ENCODE results near the gene ZNF236. TPM values are rescaled to one million over a fixed set of nuclear protein-coding genes. Genes with fewer than 3 reads are reported as not detected.
"Not testable (repeated sequence)": the region's sequence is repeated elsewhere in the genome, so short reads cannot be mapped to it uniquely, and the experiment has no call there.

Gene ZNF236
- polyA plus RNA-seq, 1 donor from 2014 or later = 10.8 TPM

DNA sequence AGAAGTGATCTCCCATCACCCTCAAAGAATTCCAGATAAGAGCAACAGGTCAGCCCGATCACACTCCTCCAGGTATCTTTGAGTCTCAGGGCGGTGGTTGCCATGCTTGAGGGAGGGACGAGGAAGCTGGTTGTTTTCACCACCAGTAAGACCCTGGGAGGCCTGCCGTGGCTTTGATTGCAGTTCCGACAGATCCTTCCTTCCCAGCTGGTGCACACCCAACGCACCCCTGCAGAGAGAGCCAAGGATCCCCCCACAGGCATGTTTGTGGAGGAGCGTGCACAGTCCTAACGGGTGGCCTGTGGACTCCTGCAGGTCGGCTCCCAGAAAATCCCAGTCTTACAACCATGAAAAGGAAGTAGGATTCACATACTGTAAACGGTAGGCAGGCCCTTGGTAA is 13.8 kb upstream of the ZNF236 start:
- Mint-ChIP-seq H3K4me1 (peaks cover 9 to 11% (median 11%) of the 10 kb centered on the region in 3 donors), H3K27me3 (no peaks in the 10 kb centered on the region), H3K4me3 (no peak overlapping the region), H3K36me3 (peaks cover 5% of the 10 kb centered on the region), H3K9me3 (no peaks in the 10 kb centered on the region), H3K27ac (peak overlapping the region in 1 of 3 donors; percentile 50)

DNA sequence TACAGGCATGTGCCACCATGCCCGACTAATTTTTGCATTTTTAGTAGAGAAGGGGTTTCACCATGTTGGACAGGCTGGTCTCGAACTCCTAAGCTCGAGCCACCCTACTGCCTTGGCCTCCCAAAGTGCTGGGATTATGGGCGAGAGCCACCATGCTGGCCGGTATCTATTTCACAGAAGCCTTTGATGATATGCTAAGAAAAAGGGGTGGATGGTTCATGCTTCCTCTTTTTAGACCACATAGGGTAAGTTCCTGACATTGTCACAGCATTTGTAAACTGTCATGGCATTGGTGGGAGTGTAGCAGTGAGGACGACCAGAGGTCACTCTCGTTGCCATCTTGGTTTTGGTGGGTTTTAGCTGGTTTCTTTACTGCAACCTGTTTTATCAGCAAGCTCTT is 10.8 kb upstream of the ZNF236 start:
- H3K36me3 Mint-ChIP-seq, H3K27ac Mint-ChIP-seq, H3K4me1 Mint-ChIP-seq, H3K27me3 Mint-ChIP-seq, H3K9me3 Mint-ChIP-seq: not testable (repeated sequence)
- peak overlapping the region in 1 of 4 donors; percentile 53 for H3K4me3 Mint-ChIP-seq

GRCh38 chr18:76814256-76814655 is 8.1 kb upstream of the ZNF236 start:
- no peak overlapping the region for H3K27ac Mint-ChIP-seq
- H3K4me3 Mint-ChIP-seq = no peak overlapping the region
- peaks cover 6% of the 10 kb centered on the region for H3K36me3 Mint-ChIP-seq
- H3K27me3 Mint-ChIP-seq = no peaks in the 10 kb centered on the region
- H3K9me3 Mint-ChIP-seq = no peaks in the 10 kb centered on the region
- peaks cover 11 to 19% (median 12%) of the 10 kb centered on the region in 3 donors for H3K4me1 Mint-ChIP-seq

- Mint-ChIP-seq H3K4me1 (peaks cover 22 to 29% (median 24%) of the 10 kb centered on the region in 3 donors), H3K9me3 (no peaks in the 10 kb centered on the region), H3K27me3 (no peaks in the 10 kb centered on the region), H3K27ac (peak overlapping the region in 1 of 3 donors; percentile 67), H3K36me3 (peaks cover 6% of the 10 kb centered on the region), H3K4me3 (no peak overlapping the region)
These were observed 6.2 kb upstream of the ZNF236 start for GRCh38 chr18:76816127-76816526.

DNA sequence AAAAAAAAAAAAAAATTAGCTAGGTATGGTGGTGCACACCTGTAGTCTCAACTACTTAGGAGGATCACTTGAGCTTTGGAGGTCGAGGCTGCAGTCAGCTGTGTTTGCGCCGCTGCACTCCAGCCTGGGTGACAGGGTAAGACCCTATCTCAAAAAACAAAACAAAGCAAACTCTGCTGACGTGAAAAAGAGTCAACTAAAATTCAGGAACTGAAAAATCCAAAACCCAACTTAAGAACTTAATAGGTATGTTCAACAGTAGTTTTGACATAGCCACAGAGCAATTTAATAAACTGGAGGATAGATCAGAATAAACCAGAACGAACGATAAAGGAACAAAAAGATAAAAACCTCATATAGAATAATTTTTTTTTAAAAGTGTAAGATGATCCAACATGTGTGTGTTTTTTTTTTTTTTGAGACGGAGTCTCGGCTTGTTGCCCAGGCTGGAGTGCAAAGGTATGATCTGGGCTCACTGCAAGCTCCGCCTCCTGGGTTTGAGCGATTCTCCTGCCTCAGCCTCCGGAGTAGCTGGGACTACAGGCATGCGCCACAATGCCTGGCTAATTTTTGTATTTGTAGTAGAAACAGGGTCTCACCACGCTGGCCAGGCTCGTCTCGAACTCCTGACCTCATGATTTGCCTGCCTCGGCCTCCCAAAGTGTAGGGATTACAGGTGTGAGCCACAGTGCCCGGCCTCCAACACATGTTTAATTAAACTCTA is 4.3 kb upstream of the ZNF236 start:
- peaks cover 17 to 23% (median 20%) of the 10 kb centered on the region in 3 donors for H3K4me1 Mint-ChIP-seq
- H3K4me3 Mint-ChIP-seq = peak overlapping the region in 1 of 4 donors; percentile 23
- no peaks in the 10 kb centered on the region for H3K27me3 Mint-ChIP-seq
- no peak overlapping the region for H3K27ac Mint-ChIP-seq
- no peaks in the 10 kb centered on the region for H3K9me3 Mint-ChIP-seq
- peaks cover 3% of the 10 kb centered on the region for H3K36me3 Mint-ChIP-seq

- Mint-ChIP-seq H3K36me3 (no peaks in the 10 kb centered on the region), H3K27me3 (no peaks in the 10 kb centered on the region), H3K9me3 (no peaks in the 10 kb centered on the region), H3K4me1 (peaks cover 23 to 33% (median 32%) of the 10 kb centered on the region in 3 donors), H3K4me3 (peak overlapping the region; percentile 85 to 97 (median 94)), H3K27ac (peak overlapping the region in 2 of 3 donors; percentile 69 to 98)
These were observed 2.8 kb upstream of the ZNF236 start for GRCh38 chr18:76819411-76820136.

DNA sequence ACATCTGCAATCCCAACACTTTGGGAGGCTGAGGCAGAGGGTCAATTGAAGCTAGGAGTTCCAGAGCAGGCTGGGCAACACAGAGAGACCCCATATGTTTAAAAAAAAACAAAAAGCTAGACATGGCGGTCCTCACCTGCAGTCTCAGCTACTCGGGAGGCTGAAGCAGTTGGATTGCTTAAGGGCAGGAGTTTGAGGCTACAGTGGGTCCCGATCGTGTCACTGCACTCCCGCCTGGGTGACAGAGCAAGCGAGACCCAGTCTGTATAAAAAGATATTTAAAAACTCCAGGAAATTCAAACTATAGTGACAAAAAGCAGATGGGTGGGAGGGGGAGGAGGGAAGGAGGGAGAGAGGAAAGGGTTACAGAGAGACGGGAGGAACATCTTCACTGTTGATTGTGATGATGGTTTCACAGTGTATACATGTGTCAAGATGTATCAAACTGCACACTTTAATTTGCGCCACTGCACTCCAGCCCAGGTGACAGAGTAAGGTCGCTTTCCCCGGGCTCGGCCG is 942 bp upstream of the ZNF236 start:
- Mint-ChIP-seq H3K27me3 (no peaks in the 10 kb centered on the region), H3K9me3 (no peaks in the 10 kb centered on the region), H3K36me3 (no peaks in the 10 kb centered on the region), H3K4me3 (peak overlapping the region; percentile 85 to 97 (median 94)), H3K4me1 (peaks cover 30 to 43% (median 41%) of the 10 kb centered on the region in 3 donors), H3K27ac (peak overlapping the region; percentile 69 to 98 (median 98))

DNA sequence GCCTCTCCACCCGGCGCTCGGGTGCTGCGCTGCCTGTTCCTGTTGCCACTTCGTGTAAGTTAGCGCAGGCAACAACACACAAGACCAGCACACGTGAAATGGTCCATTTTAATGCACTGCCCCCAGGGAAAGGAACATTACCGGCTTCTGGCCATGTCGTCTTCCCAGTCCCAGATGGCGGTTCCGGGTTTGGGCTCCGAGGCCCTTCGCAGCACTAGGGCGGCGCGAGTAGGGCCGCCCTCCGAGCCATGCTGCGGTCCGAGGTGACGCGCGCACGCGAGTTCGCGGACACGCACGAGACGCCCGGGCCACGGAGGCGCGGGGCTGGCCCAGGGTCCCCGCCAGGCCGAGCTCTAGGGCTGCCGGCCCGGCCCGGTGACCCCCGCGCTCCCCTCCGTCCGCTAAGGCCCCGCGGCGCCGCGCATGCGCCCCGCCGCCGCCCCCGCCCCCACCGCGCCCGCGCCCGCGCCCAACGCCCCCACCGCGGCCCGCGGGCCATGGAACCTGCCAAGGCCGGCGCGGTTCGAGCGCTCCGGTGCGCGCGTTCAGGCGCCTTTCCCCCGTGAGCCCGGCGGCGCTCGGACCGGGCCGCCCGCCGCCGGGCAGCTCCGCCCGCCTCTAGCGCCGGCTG is 367 bp upstream of the ZNF236 start:
- Mint-ChIP-seq H3K27me3 (no peaks in the 10 kb centered on the region), H3K27ac (peak overlapping the region; percentile 69 to 98 (median 98)), H3K4me3 (peak overlapping the region; percentile 85 to 97 (median 94)), H3K4me1 (peaks cover 30 to 43% (median 38%) of the 10 kb centered on the region in 3 donors), H3K36me3 (no peaks in the 10 kb centered on the region), H3K9me3 (no peaks in the 10 kb centered on the region)

GRCh38 chr18:76823161-76823538 is 793 bp downstream of the ZNF236 start:
- no peaks in the 10 kb centered on the region for H3K27me3 Mint-ChIP-seq
- no peaks in the 10 kb centered on the region for H3K36me3 Mint-ChIP-seq
- no peaks in the 10 kb centered on the region for H3K9me3 Mint-ChIP-seq
- H3K27ac Mint-ChIP-seq = peak overlapping the region; percentile 94 to 98 (median 97)
- H3K4me1 Mint-ChIP-seq = peaks cover 27 to 48% (median 46%) of the 10 kb centered on the region in 3 donors
- peak overlapping the region; percentile 80 to 94 (median 89) for H3K4me3 Mint-ChIP-seq

- Mint-ChIP-seq H3K36me3 (no peaks in the 10 kb centered on the region), H3K4me3 (peak overlapping the region; percentile 80 to 94 (median 89)), H3K9me3 (no peaks in the 10 kb centered on the region), H3K27me3 (no peaks in the 10 kb centered on the region), H3K4me1 (peaks cover 29 to 48% (median 42%) of the 10 kb centered on the region in 3 donors), H3K27ac (peak overlapping the region; percentile 94 to 98 (median 97))
These were observed 1.2 kb downstream of the ZNF236 start for GRCh38 chr18:76823587-76824011.

GRCh38 chr18:76824145-76824676 is 1.9 kb downstream of the ZNF236 start:
- H3K27me3 Mint-ChIP-seq = no peaks in the 10 kb centered on the region
- peaks cover 27 to 52% (median 39%) of the 10 kb centered on the region in 3 donors for H3K4me1 Mint-ChIP-seq
- H3K27ac Mint-ChIP-seq = peak overlapping the region; percentile 94 to 98 (median 97)
- H3K9me3 Mint-ChIP-seq = no peaks in the 10 kb centered on the region
- peak overlapping the region; percentile 80 to 94 (median 89) for H3K4me3 Mint-ChIP-seq
- no peaks in the 10 kb centered on the region for H3K36me3 Mint-ChIP-seq

- Mint-ChIP-seq H3K4me3 (peak overlapping the region; percentile 22 to 85 (median 66)), H3K27ac (peak overlapping the region; percentile 94 to 98 (median 97)), H3K9me3 (no peaks in the 10 kb centered on the region), H3K27me3 (no peaks in the 10 kb centered on the region), H3K4me1 (peaks cover 28 to 50% (median 38%) of the 10 kb centered on the region in 3 donors), H3K36me3 (no peaks in the 10 kb centered on the region)
These were observed 2.4 kb downstream of the ZNF236 start for GRCh38 chr18:76824754-76825153.

DNA sequence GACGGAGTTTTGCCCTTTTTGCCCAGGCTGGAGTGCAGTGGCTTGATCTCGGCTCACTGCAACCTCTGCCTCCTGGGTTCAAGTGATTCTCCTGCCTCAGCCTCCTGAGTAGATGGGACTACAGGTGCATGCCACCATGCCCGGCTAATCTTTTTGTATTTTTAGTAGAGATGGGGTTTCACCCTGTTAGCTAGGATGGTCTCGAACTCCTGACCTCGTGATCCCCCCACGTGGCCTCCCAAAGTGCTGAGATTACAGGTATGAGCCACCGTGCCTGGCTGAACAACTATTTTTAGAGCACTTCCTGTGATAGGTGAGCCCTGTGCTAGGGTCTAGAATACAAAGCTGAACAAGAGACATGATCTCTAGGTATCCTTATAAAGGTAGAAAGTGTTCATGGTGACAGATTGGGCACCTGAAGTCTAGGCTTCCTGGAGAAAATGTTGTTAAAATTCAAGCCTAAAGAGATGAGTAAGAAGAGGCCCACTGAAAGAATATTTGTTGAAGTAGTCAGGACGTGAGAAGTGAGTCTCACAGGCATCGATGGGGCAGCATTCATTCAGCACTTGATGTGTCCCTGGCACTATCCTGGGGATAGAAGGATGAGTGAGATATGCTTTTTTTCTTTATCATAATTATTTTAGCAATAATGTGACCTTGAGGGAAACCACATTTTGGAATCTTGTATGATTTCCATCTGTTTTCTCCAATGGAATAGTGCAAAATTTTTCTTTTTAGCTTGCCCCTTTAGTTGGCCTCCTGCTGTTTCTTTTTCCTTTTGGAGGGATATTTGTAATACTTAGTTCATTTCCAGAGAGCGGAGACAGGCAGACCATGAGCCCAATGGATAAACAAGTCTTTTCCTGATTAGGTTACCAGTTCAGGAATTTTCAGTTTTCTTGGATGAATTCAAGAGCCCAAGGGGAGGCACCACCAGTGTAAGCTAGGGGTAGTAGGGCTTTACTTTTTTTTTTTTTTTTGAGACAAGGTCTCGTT is 5.1 kb downstream of the ZNF236 start:
- peak overlapping the region in 3 of 4 donors; percentile 58 to 61 (median 60) for H3K4me3 Mint-ChIP-seq
- H3K27me3 Mint-ChIP-seq = no peaks in the 10 kb centered on the region
- peaks cover 17 to 41% (median 31%) of the 10 kb centered on the region in 3 donors for H3K4me1 Mint-ChIP-seq
- peaks cover 1% of the 10 kb centered on the region for H3K36me3 Mint-ChIP-seq
- peak overlapping the region in 2 of 3 donors; percentile 88 to 97 for H3K27ac Mint-ChIP-seq
- H3K9me3 Mint-ChIP-seq = peaks cover 0 to 5% (median 0%) of the 10 kb centered on the region in 3 donors

Measured in IgD-negative memory B cell (primary cell).